Raji (cell line): ENCODE results near the gene SND1.

Experiments used
- POLR2A ChIP-seq: IDR thresholded peaks from 2 replicates; pipeline ENCODE4 v1.6.1; 2011; ENCODE audit warnings: low read depth, low read length, control low read depth; ENCODE audit not compliant: insufficient read depth

The SND1 gene

GRCh38 chr7:127791446-127792189 is 139.6 kb downstream of the SND1 start:
- no peak for TF ChIP-seq POLR2A

- TF ChIP-seq POLR2A = no peak
Observed at GRCh38 chr7:127792528-127793342, 140.7 kb downstream of the SND1 start.

- no peak for TF ChIP-seq POLR2A
Observed at GRCh38 chr7:127793582-127793981, 141.6 kb downstream of the SND1 start.

DNA sequence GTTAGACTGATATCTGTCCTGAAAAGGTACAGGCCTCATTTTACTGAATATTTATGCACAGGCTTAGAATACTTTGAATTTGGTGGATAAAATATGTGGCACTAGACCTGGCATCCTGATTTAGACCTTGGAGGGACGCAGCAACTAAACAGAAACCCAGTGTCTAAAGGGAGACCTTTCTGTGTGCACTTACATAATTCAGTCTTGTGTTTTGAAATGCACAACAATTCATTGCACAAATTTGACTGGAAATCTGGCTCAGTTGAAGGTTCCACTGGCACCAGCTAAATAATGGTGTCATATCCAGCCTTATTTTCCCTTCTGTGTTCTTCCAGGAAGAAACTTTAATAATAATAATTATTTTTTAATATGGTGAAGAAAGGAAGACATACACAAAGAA is 142.1 kb downstream of the SND1 start:
- TF ChIP-seq POLR2A = no peak

DNA sequence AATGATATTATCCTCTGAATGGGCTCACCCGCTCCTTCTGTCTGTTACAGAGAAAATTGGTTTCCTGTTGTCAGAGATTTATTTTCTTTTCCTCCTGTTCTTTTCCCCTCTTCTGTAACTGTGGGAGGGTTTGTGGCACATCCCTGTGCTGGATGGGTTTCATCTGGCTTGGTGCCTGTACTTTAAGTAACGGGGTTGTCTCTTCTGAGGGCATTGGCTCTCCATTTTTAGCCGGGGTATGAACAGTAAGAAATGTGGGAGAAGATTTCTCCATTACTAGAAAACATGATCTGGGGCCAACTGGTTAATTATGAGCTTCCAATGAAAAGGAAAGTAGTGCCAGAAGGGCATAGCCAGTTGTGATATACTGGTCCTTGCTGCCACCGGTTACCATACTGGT is 142.6 kb downstream of the SND1 start:
- no peak for TF ChIP-seq POLR2A

DNA sequence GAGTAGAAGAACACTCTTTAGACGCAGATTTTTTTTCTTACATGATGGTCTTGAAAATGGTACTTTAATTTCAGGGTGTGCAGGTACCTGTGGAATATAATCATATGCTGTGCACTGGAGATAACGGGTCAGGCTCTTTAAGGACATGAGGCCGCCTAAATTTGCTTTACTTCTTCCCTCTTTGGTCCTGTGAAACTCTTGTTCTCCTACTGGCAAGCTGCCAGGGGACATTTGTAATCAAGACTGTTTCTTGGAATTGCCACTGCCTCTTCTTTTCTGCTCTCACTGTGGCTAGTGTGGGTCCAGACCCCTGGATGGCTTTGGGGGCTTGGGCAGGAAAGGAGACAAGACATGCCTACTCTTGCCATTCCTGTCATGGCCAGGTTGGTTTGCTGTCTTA is 146.0 kb downstream of the SND1 start:
- no peak for TF ChIP-seq POLR2A

DNA sequence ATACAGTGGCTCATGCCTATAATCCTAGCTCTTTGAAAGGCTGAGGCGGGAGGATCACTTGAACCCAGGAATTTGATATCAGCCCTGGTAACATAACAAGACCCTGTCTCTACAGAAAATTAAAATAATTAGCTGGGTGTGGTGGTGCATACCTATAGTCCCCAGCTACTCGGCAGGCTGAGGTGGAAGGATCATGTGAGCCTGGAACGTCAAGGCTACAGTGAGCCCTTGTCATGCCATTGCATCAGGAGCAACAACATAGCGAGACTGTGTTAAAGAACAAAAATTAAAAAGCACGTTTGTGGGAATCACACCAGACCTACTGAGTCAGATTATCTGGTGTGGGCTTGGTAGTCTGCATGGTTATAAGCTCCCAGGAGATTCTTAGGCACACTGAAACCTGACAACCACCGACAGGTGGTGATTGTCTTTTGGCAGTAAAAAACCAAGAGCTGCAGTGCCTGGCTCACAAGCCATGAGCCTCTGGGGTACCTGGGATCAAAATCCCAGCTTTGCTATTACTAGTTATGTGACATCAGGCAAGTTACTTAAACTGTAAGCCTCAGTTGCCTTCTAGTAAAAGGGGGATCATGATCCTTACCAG is 146.9 kb downstream of the SND1 start:
- TF ChIP-seq POLR2A = no peak

DNA sequence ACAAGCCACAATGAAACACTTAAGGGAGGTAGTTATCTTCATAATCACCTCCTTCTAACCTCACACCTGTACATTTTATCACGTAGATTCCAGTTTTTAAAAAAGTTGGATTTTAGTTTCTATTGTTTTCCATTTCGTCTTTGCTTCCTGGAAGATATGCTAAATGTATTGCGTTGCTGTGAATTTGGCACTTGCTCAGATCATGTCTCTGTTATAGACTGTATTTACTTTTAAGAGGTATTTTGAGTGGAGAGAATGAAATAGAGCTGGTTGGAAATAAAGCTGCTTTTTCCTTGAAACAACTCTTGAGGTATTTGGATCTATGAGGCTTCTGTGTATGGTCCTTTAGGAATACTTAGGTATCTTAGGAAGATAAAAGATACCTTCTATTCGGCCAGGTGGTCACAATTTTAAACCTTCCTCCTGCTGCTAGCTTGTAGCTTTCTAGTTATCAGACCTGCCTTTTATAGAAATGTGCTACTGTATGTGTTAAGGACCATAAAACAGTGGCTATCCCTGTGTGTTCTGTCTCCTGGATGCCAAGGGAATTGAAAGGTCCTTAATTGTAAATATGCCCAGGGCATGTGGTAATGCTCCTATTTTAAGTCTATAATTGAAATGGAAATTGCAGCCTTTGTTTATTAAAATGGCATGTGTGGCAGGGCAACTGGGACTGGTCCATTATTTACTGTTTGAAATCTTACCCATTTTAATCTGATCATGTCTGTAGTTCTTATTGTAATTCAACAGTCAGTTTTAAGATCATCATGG is 147.7 kb downstream of the SND1 start:
- no peak for TF ChIP-seq POLR2A

DNA sequence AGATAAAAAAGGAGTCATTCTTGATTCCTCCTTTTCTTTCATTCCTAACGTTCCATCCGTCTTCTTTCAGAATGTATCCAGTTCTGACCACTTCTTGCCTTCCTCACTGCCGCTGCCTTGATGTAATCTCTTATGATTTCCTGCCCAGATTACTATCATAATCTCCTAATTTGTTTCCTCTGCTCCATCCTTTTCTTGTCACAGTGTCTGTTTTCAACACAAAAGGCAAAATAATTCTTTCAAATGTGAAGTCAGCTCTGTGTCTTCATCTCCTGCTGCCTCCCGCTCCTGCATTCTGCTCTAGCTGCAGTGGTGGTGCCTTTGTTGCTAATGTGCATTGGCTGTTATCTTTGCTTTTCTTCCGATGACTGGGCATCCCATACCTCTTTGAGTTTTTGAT is 150.9 kb downstream of the SND1 start:
- TF ChIP-seq POLR2A = no peak

- TF ChIP-seq POLR2A = no peak
Observed at GRCh38 chr7:127803626-127804025, 151.6 kb downstream of the SND1 start.

- no peak for TF ChIP-seq POLR2A
Observed at GRCh38 chr7:127807340-127807739, 155.3 kb downstream of the SND1 start.

- no peak for TF ChIP-seq POLR2A
Observed at GRCh38 chr7:127807829-127808228, 155.8 kb downstream of the SND1 start.

GRCh38 chr7:127809261-127809702 is 157.3 kb downstream of the SND1 start:
- TF ChIP-seq POLR2A = no peak

DNA sequence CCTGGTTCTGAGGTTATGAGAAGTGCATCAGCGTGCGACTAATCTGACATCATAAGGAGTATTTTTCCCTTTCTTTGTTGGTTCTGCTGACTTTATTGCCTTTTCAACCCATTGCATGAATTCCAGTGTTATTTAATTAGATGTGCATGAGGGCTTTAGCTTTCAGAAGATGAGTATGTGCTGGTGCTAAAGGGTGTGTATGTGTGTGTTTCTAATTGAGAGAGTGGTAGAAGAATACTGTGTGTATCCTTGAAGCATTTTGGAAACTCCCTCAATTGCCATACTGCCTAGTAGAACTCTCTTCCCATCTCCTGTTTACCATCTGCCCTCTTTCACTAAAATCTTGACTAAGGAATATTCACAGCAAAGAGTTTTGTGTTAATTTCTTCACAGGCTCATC is 158.1 kb downstream of the SND1 start:
- no peak for TF ChIP-seq POLR2A
